Upper lobe of right lung (tissue), 1 donor: Measurements from ENCODE around the gene ACTN2. TPM values are rescaled to one million over a fixed set of nuclear protein-coding genes. Genes with fewer than 3 reads are reported as not detected.
"Not testable (repeated sequence)": the region's sequence is repeated elsewhere in the genome, so short reads cannot be mapped to it uniquely, and the experiment has no call there.

Experiments used
- ATAC-seq: fragments of 200-7000 bp; cut with Tn5 transposase; one replicate; pipeline ENCODE4 v1.9.1; 2020; ENCODE audit warnings: mild to moderate bottlenecking, moderate library complexity
- DNase-seq: peaks from one replicate; pipeline ENCODE4 v3.0.0-alpha.2; 2020
- H3K27ac ChIP-seq: fragments of 200-600 bp; one replicate; pipeline ENCODE4 v1.8.0; 2022
- H3K27me3 ChIP-seq: fragments of 200-600 bp; one replicate; pipeline ENCODE4 v1.8.0; 2022; ENCODE audit warnings: mild to moderate bottlenecking
- H3K36me3 ChIP-seq: fragments of 200-600 bp; one replicate; pipeline ENCODE4 v1.8.0; 2022
- H3K4me1 ChIP-seq: fragments of 200-600 bp; one replicate; pipeline ENCODE4 v1.8.0; 2022
- H3K4me3 ChIP-seq: fragments of 200-600 bp; one replicate; pipeline ENCODE4 v1.8.0; 2022; ENCODE audit warnings: mild to moderate bottlenecking
- H3K9me3 ChIP-seq: fragments of 200-600 bp; one replicate; pipeline ENCODE4 v1.8.0; 2022
- intact Hi-C: fragments of 100-400 bp; cut with DNase I; formaldehyde crosslinking; loops from one replicate; pipeline ENCODE4 v1.11.0; 2022
- total RNA-seq: library from RNA; stranded (reverse); fragmentation: NEBNext Ultra II Directional; extraction: Animal tissue kit (Norgen Biotek cat#: 25700); gene quantifications from one replicate; pipeline ENCODE4 v1.2.1, GENCODE V29; 2021
- TF ChIP-seq, protein P1 (sequence below): fragments of 200-600 bp; IDR thresholded peaks from one replicate; pipeline ENCODE4 v1.8.0; 2022; ENCODE audit warnings: antibody characterized with exemption
- donor health status: DM: no; HTN: yes; CAD: no; lungs with severe emphysema.

ACTN2 gene
- total RNA-seq, 1 donor from 2014 or later, result 2.8 TPM

GRCh38 chr1:236654511-236654910 lies 31.8 kb upstream of the ACTN2 start:
- TF ChIP-seq, protein P1, sequence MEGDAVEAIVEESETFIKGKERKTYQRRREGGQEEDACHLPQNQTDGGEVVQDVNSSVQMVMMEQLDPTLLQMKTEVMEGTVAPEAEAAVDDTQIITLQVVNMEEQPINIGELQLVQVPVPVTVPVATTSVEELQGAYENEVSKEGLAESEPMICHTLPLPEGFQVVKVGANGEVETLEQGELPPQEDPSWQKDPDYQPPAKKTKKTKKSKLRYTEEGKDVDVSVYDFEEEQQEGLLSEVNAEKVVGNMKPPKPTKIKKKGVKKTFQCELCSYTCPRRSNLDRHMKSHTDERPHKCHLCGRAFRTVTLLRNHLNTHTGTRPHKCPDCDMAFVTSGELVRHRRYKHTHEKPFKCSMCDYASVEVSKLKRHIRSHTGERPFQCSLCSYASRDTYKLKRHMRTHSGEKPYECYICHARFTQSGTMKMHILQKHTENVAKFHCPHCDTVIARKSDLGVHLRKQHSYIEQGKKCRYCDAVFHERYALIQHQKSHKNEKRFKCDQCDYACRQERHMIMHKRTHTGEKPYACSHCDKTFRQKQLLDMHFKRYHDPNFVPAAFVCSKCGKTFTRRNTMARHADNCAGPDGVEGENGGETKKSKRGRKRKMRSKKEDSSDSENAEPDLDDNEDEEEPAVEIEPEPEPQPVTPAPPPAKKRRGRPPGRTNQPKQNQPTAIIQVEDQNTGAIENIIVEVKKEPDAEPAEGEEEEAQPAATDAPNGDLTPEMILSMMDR, result no peak
- H3K4me3 ChIP-seq, result no peak overlapping the region
- ATAC-seq, result no peak
- H3K36me3 ChIP-seq, result no peaks in the 10 kb centered on the region
- no peak for DNase-seq
- intact Hi-C loops, result no loop called here
- no peaks in the 10 kb centered on the region for H3K4me1 ChIP-seq
- no peaks in the 10 kb centered on the region for H3K9me3 ChIP-seq
- no peaks in the 10 kb centered on the region for H3K27me3 ChIP-seq
- no peak overlapping the region for H3K27ac ChIP-seq

- Histone ChIP-seq H3K9me3 (no peaks in the 10 kb centered on the region), H3K27me3 (no peaks in the 10 kb centered on the region), H3K4me3 (no peak overlapping the region), H3K27ac (no peak overlapping the region), H3K4me1 (no peaks in the 10 kb centered on the region), H3K36me3 (no peaks in the 10 kb centered on the region)
- TF ChIP-seq, protein P1, result no peak
- intact Hi-C loops, result no loop called here
- DNase-seq (no peak), ATAC-seq (no peak)
These were observed 31.3 kb upstream of the ACTN2 start for GRCh38 chr1:236654957-236655356.

DNA sequence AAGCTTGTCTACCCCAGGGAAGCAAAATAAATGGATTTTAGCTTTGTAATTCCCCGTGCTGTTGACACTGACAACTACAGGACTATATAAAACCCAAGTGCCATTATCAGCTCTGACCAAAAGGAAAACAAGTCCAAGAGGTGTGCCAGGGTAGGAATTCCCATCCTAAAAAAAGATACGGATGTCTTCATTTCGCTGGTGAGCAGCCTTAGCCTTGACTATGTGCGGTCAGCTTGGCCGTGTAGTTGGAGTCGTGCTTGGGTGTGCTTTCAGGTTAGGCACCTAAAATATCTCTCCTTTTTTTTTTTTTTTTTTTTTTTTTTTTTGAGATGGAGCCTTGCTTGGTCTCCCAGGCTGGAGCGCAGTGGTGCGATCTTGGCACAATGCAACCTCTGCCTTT lies 28.9 kb upstream of the ACTN2 start:
- Histone ChIP-seq H3K4me3 (no peak overlapping the region), H3K9me3 (no peaks in the 10 kb centered on the region), H3K27ac (no peak overlapping the region), H3K4me1 (no peaks in the 10 kb centered on the region), H3K27me3 (no peaks in the 10 kb centered on the region), H3K36me3 (no peaks in the 10 kb centered on the region)
- intact Hi-C loops, result no loop called here
- no peak for ATAC-seq
- no peak for DNase-seq
- TF ChIP-seq, protein P1, result no peak

- no peaks in the 10 kb centered on the region for H3K4me1 ChIP-seq
- no peaks in the 10 kb centered on the region for H3K36me3 ChIP-seq
- H3K27me3 ChIP-seq, result no peaks in the 10 kb centered on the region
- H3K27ac ChIP-seq, result no peak overlapping the region
- DNase-seq (no peak), ATAC-seq (no peak)
- TF ChIP-seq, protein P1, result no peak
- no peaks in the 10 kb centered on the region for H3K9me3 ChIP-seq
- no peak overlapping the region for H3K4me3 ChIP-seq
- intact Hi-C loops, result no loop called here
These were observed 26.3 kb upstream of the ACTN2 start for GRCh38 chr1:236659792-236660587.

- DNase-seq (no peak), ATAC-seq (no peak)
- Histone ChIP-seq H3K36me3 (no peaks in the 10 kb centered on the region), H3K4me3 (no peak overlapping the region), H3K9me3 (no peaks in the 10 kb centered on the region), H3K4me1 (no peaks in the 10 kb centered on the region), H3K27me3 (no peaks in the 10 kb centered on the region), H3K27ac (no peak overlapping the region)
- intact Hi-C loops, result no loop called here
- TF ChIP-seq, protein P1, result no peak
These were observed 22.4 kb upstream of the ACTN2 start for GRCh38 chr1:236663934-236664333.

DNA sequence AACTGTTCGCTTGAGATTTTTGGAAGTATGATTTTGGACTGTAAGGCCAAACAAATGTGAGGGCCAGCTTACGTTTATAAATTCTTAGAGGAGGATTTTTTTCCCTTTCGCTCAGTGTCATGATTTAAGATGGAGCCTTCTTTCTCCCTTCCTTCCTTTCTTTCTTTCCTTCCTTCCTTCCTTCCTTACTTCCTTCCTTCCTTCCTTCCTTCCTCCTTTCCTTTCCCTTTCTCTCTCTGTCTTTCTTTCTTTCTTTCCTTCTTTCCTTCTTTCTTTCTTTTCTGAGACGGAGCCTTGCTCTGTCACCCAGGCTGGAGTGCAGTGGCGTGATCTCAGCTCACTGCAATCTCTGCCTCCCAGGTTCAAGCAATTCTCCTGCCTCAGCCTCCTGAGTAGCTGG lies 17.4 kb upstream of the ACTN2 start:
- ATAC-seq, H3K9me3 ChIP-seq, intact Hi-C loops, H3K27me3 ChIP-seq, H3K27ac ChIP-seq, H3K4me3 ChIP-seq, DNase-seq, H3K4me1 ChIP-seq, H3K36me3 ChIP-seq: not testable (repeated sequence)
